Measurements from ENCODE around the gene DLG1. TPM values are rescaled to one million over a fixed set of nuclear protein-coding genes. Genes with fewer than 3 reads are reported as not detected.

Gene DLG1
- total and polyA plus RNA-seq, 7 donors = 16.1 to 57.6 (median 51.3) TPM

DNA sequence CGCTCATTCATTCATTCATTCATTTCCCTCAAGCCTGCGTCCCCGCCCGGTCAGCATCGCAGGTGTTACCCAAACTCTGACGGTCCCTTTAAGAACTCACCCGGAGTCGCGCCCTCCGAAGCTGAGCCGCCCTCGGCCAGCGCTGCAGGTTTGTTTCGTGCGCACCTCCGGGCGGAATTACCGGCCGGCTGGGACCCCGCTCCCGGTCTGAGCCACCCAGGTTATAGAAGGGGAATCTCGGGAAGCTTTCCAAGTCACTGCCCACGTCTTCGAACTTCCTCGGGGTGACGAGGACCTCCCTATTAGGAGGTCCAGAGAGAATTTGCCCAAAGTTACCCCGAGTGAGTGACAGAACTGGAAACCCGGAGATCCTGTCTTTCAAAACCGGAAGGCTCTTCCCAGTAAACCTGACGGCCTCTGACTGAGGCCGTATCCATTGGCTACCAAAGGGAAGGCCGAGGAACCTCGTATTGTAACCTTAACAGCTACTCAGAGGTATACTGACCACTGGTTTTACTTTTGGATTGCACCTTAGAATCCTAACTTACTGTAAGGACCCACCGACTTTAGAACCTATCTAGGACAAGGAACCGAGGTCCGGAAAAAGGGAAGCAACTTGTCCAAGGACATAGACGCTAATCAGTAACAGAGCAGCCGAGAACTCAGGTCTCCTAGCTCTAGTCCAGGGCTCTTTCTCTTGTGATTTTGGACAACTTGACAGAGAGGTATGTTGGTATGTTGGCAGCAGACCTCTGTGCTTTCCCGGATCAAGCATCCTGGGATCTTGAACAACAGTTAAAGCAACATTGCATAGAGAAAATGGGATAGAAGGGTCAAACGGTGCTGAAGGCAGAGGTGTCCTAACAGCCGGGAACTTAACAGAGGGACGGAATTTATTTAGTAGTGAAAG is 788 bp upstream of the DLG1 start:
- H3K9me3 ChIP-seq = no peaks in the 10 kb centered on the region
- DNase-seq (peak; percentile 39 to 63), ATAC-seq (peak; percentile 42 to 63 (median 50))
- H3K36me3 ChIP-seq (ENCODE audit: insufficient read depth in 1 of 2, low read depth in 1 of 2) = peaks cover 0 to 20% of the 10 kb centered on the region in 2 donors
- H3K27me3 ChIP-seq (ENCODE audit: insufficient read depth in 3 of 3, low read length in 2 of 3) = no peaks in the 10 kb centered on the region
- 8 to 14% (median 9%) methylated on average over 42 of the region's 42 CpGs for WGBS, 3 donors
- TF ChIP-seq CTCF (IDR thresholded peaks at IDR 0.05) = no peak
- intact Hi-C loops (cut with DNase I) = loop anchor here in 1 of 2 donors (5.0 to 10.0 kb wide), 2 partner anchors 53 to 156 kb away; no protein-coding TSS in a partner anchor
- peaks cover 15% of the 10 kb centered on the region for H3K4me1 ChIP-seq
- H3K4me3 ChIP-seq = peak overlapping the region; percentile 99
- H3K27ac ChIP-seq = peak overlapping the region; percentile 95

DNA sequence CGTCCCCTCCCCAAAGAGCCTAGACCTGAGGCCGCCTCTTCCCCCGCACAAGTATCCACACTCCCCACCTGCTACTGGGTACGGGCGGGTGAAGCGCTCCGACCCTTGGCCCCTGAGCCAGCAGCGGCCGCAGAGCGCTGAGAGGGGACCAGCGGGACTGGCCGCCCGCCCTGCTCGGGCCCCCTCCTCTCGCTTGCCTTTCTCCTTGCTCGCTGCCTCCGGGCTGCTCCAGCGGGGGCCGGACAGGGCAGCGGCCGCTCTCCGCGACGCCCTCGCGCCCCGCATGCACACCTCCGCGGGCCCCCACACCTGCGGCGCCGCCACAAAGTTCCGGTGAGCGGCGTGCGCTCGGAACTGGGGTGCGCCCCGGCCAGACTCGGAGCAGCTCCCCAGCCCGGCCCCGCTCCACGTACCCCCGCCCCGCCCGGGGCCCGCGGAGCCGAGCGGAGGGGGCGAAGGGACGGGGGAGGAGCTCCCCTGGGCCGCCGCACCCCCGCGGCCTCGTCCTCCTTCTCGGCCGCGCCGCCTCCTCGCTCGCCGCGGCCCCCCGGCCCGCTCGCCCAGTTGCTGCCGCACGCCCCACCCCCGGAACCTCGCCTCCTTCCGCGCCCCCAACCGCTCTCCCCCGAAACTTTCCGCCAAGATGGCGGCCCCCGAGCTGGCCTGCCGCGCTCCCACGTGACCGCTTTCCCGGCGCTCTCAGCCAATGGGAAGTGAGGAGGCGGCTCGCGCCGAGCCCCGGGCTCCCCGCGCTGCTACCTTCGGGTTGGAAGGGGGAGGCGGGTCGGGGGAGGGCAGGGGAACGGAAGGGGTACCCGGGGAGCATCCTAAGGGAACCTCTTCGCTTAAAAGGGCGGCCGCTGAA is 704 bp downstream of the DLG1 start:
- H3K27ac ChIP-seq = peak overlapping the region; percentile 95
- DNase-seq (peak; percentile 90 to 94), ATAC-seq (peak; percentile 92 to 94 (median 93))
- peaks cover 27% of the 10 kb centered on the region for H3K4me1 ChIP-seq
- no peaks in the 10 kb centered on the region for H3K9me3 ChIP-seq
- TF ChIP-seq CTCF (IDR thresholded peaks at IDR 0.05) = no peak
- H3K36me3 ChIP-seq (ENCODE audit: insufficient read depth in 1 of 2, low read depth in 1 of 2) = peaks cover 0 to 22% of the 10 kb centered on the region in 2 donors
- no peaks in the 10 kb centered on the region for H3K27me3 ChIP-seq (ENCODE audit: insufficient read depth in 3 of 3, low read length in 2 of 3)
- intact Hi-C loops (cut with DNase I) = loop anchor here in 1 of 2 donors (5.0 to 10.0 kb wide), 2 partner anchors 55 to 157 kb away; no protein-coding TSS in a partner anchor
- H3K4me3 ChIP-seq = peak overlapping the region; percentile 99
- 0 to 1% (median 1%) methylated on average over 48 to 100 of the region's 100 CpGs for WGBS, 3 donors

- H3K27ac ChIP-seq = peak overlapping the region; percentile 95
- H3K4me1 ChIP-seq = peaks cover 34% of the 10 kb centered on the region
- DNase-seq (no peak), ATAC-seq (no peak)
- H3K36me3 ChIP-seq (ENCODE audit: insufficient read depth in 1 of 2, low read depth in 1 of 2) = peaks cover 0 to 25% of the 10 kb centered on the region in 2 donors
- intact Hi-C loops (cut with DNase I) = loop anchor here in 1 of 2 donors (5.0 to 10.0 kb wide), 2 partner anchors 55 to 158 kb away; no protein-coding TSS in a partner anchor
- TF ChIP-seq CTCF (IDR thresholded peaks at IDR 0.05) = no peak
- no peaks in the 10 kb centered on the region for H3K27me3 ChIP-seq (ENCODE audit: insufficient read depth in 3 of 3, low read length in 2 of 3)
- no peaks in the 10 kb centered on the region for H3K9me3 ChIP-seq
- 1% methylated on average over 15 of the region's 15 CpGs for WGBS, 3 donors
- H3K4me3 ChIP-seq = peak overlapping the region; percentile 99
Measured at GRCh38 chr3:197297002-197297401, 1.4 kb downstream of the DLG1 start.

- intact Hi-C loops (cut with DNase I) = loop anchor here in 1 of 2 donors (5.0 to 10.0 kb wide), 2 partner anchors 56 to 158 kb away; no protein-coding TSS in a partner anchor
- WGBS, 3 donors = 36 to 62% (median 53%) methylated on average over 2 of the region's 2 CpGs
- H3K4me3 ChIP-seq = peak overlapping the region; percentile 99
- H3K27ac ChIP-seq = peak overlapping the region; percentile 95
- H3K4me1 ChIP-seq = peaks cover 36% of the 10 kb centered on the region
- no peaks in the 10 kb centered on the region for H3K27me3 ChIP-seq (ENCODE audit: insufficient read depth in 3 of 3, low read length in 2 of 3)
- no peak for TF ChIP-seq CTCF (IDR thresholded peaks at IDR 0.05)
- DNase-seq (no peak), ATAC-seq (no peak)
- no peaks in the 10 kb centered on the region for H3K9me3 ChIP-seq
- peaks cover 0 to 30% of the 10 kb centered on the region in 2 donors for H3K36me3 ChIP-seq (ENCODE audit: insufficient read depth in 1 of 2, low read depth in 1 of 2)
Measured at GRCh38 chr3:197296545-197296944, 1.9 kb downstream of the DLG1 start.

Measured in psoas muscle (tissue), 8 donors.